Measurements from ENCODE around the gene NOP56.

DNA sequence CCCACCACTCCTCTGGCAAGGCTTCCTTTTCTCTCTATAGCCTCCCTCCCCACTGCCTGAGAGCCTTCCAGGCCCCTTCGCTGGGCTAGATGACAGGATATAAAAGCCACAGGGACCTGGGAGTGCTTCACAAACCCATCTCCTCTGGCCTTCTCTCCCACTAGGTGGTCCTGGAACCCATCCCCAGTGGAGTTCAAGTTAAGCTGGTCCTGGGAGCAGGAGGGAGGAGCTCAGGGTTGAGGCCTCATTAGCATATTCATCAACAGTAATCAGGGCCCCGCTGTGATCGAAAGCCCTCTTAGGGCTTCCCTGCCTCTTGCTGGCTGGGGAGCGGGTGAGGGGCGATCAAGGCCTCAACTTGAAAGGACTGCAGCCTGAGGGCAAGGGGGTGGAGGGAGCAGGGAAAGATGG lies 49.2 kb downstream of the NOP56 start:
- TF ChIP-seq POLR2AphosphoS5 (IDR thresholded peaks at IDR 0.05; ENCODE audit: low read depth, low read length) (no peak), TAF1 (IDR thresholded peaks at IDR 0.05; ENCODE audit: low read depth, low read length) (no peak), POLR2A (IDR thresholded peaks at IDR 0.05; ENCODE audit: low read depth, low read length) (no peak), SPI1 (IDR thresholded peaks at IDR 0.05; ENCODE audit: low read depth, low read length) (no peak), PAX5 (IDR thresholded peaks at IDR 0.05; ENCODE audit: insufficient read depth, low read length, severe bottlenecking) (no peak)

All from GM12891 (cell line).